OCI-LY7 (cell line): ENCODE results near the gene PRMT5. TPM values are rescaled to one million over a fixed set of nuclear protein-coding genes. Genes with fewer than 3 reads are reported as not detected.

ENCODE experiments used
- BruUV-seq: library from RNA; stranded (reverse); fragments of 400-500 nt; replicated peaks from 2 replicates; lab custom pipeline; 2021; lab: Mats Ljungman, UMichigan
- CTCF ChIA-PET: fragments of 300-600 bp; sonication (Branson Sonifier 250); formaldehyde crosslinking; loops from one replicate; lab custom pipeline; 2022; ENCODE audit warnings: antibody characterized with exemption; ENCODE audit not compliant: unreplicated experiment; lab: Charles Lee
- POLR2A ChIA-PET: fragments of 300-600 bp; sonication (Branson Sonifier 250); formaldehyde crosslinking; loops from one replicate; lab custom pipeline; 2022; ENCODE audit warnings: antibody characterized with exemption; lab: Charles Lee
- DNase-seq: peaks from one replicate; pipeline ENCODE4 v3.0.0-alpha.2; 2015; ENCODE audit warnings: low spot score
- H2AFZ ChIP-seq: fragments of 200-600 bp; sonication (generic), shearing (Covaris generic); 2 replicates; pipeline ENCODE4 v1.6.1; 2014; ENCODE audit warnings: mild to moderate bottlenecking, antibody characterized with exemption, low read length, moderate library complexity
- H3K27ac ChIP-seq: fragments of 200-600 bp; sonication (generic); 2 replicates; pipeline ENCODE4 v1.5.1; 2014; ENCODE audit warnings: mixed run types, low read depth, mild to moderate bottlenecking, moderate library complexity, low read length, inconsistent platforms; ENCODE audit not compliant: poor library complexity, severe bottlenecking
- H3K36me3 ChIP-seq: fragments of 200-600 bp; sonication (generic); 2 replicates; pipeline ENCODE4 v1.6.1; 2014; ENCODE audit warnings: mild to moderate bottlenecking, antibody characterized with exemption, low read length, moderate library complexity, mixed read lengths; ENCODE audit not compliant: insufficient read depth
- H3K4me1 ChIP-seq: fragments of 200-600 bp; sonication (generic); 2 replicates; pipeline ENCODE4 v1.5.1; 2014; ENCODE audit warnings: mild to moderate bottlenecking, low read length; ENCODE audit not compliant: insufficient read depth, poor library complexity, severe bottlenecking
- H3K4me2 ChIP-seq: fragments of 200-600 bp; sonication (generic); 2 replicates; pipeline ENCODE4 v1.6.1; 2014; ENCODE audit warnings: mild to moderate bottlenecking, low read length
- H3K4me3 ChIP-seq: fragments of 200-600 bp; sonication (generic); 2 replicates; pipeline ENCODE4 v1.5.1; 2014; ENCODE audit warnings: mild to moderate bottlenecking, low read depth, low read length; ENCODE audit not compliant: poor library complexity, severe bottlenecking
- H3K79me2 ChIP-seq: fragments of 200-600 bp; sonication (generic); 2 replicates; pipeline ENCODE4 v1.6.1; 2016; ENCODE audit warnings: low read depth, mild to moderate bottlenecking, low read length, moderate library complexity, mixed read lengths; ENCODE audit not compliant: insufficient read depth
- H3K9me2 ChIP-seq: fragments of 200-600 bp; sonication (generic); 2 replicates; pipeline ENCODE4 v1.6.1; 2016; ENCODE audit warnings: mild to moderate bottlenecking, low read length, mixed read lengths; ENCODE audit not compliant: insufficient read depth
- H3K9me3 ChIP-seq: fragments of 200-600 bp; sonication (generic); 2 replicates; pipeline ENCODE4 v1.6.1; 2014; ENCODE audit warnings: mild to moderate bottlenecking, mixed run types, low read length, mixed read lengths
- H4K20me1 ChIP-seq: fragments of 200-600 bp; sonication (generic); 2 replicates; pipeline ENCODE4 v1.6.1; 2014; ENCODE audit warnings: mild to moderate bottlenecking, antibody characterized with exemption, low read length, moderate library complexity, mixed read lengths; ENCODE audit not compliant: insufficient read depth
- CTCF ChIP-seq: fragments of 200-600 bp; sonication (generic); conservative IDR thresholded peaks from 2 replicates; pipeline ENCODE4 v1.5.1; 2014; ENCODE audit warnings: mild to moderate bottlenecking, antibody characterized with exemption, low read length, moderate library complexity, mixed read lengths
- EZH2phosphoT487 ChIP-seq: fragments of 200-600 bp; sonication (generic); IDR thresholded peaks from 2 replicates; pipeline ENCODE4 v1.6.1; 2018; ENCODE audit warnings: low read depth, borderline replicate concordance, mild to moderate bottlenecking, mixed run types, antibody characterized with exemption, low read length, moderate library complexity, mixed read lengths
- intact Hi-C: fragments of 100-400 bp; cut with micrococcal nuclease; formaldehyde crosslinking; loops from one replicate; pipeline ENCODE4 v1.10.0; 2022; ENCODE audit not compliant: unreplicated experiment
- total RNA-seq, 2 experiments: library from RNA; depleted of rRNA in 1 of 2; stranded (reverse); fragments of >200 nt in 1 of 2; shearing (Covaris generic) in 1 of 2; gene quantifications; 2 replicates each; pipeline ENCODE4 v1.2.3, GENCODE V29; 2014 to 2022

Gene PRMT5
- total RNA-seq, 2 experiments from 2014 or later, result 93.1 to 135 TPM

GRCh38 chr14:22901799-22902198 is 27.4 kb downstream of the PRMT5 start:
- ChIA-PET CTCF (no interaction called here), POLR2A (interaction anchor here (0.6 to 1.3 kb wide), 6 partner anchors 12 to 337 kb away, joined by 3 to 4 read pairs (median 3); no protein-coding TSS in a partner anchor)
- Histone ChIP-seq H3K36me3 (peaks cover 86% of the 10 kb centered on the region), H3K4me2 (no peak overlapping the region), H3K9me3 (no peaks in the 10 kb centered on the region), H3K27ac (no peak overlapping the region), H3K4me1 (peaks cover 10% of the 10 kb centered on the region), H3K4me3 (no peak overlapping the region), H3K9me2 (no peaks in the 10 kb centered on the region), H2AFZ (no peak overlapping the region), H3K79me2 (no peaks in the 10 kb centered on the region), H4K20me1 (no peaks in the 10 kb centered on the region)
- no peak for DNase-seq
- intact Hi-C loops, result loop anchor here (2.0 kb wide), 1 partner anchor 79 kb away; no protein-coding TSS in a partner anchor
- TF ChIP-seq CTCF (no peak), EZH2phosphoT487 (no peak)
- BruUV-seq, result no TSS peak

- Histone ChIP-seq H3K4me1 (peaks cover 10% of the 10 kb centered on the region), H3K36me3 (peaks cover 70% of the 10 kb centered on the region), H4K20me1 (no peaks in the 10 kb centered on the region), H3K27ac (peak overlapping the region; percentile 14), H3K9me3 (no peaks in the 10 kb centered on the region), H3K4me3 (no peak overlapping the region), H3K4me2 (peak overlapping the region; percentile 19; the same call in 1 of the 2 replicates), H3K9me2 (no peaks in the 10 kb centered on the region), H2AFZ (no peak overlapping the region), H3K79me2 (no peaks in the 10 kb centered on the region)
- TF ChIP-seq EZH2phosphoT487 (no peak), CTCF (peak; percentile 82)
- BruUV-seq, result no TSS peak
- intact Hi-C loops, result loop anchor here (1.0 to 2.0 kb wide), 4 partner anchors 12 to 77 kb away; no protein-coding TSS in a partner anchor
- DNase-seq, result peak; percentile 83
- CTCF ChIA-PET, result interaction anchor here (1.0 to 1.7 kb wide), 4 partner anchors 11 to 29 kb away, joined by 3 to 11 read pairs (median 4); partner anchors contain the start of gene LRP10
- POLR2A ChIA-PET, result interaction anchor here (0.7 to 2.5 kb wide), 7 partner anchors 10 to 98 kb away, joined by 3 to 16 read pairs (median 5); no protein-coding TSS in a partner anchor
These were observed 28.9 kb downstream of the PRMT5 start for GRCh38 chr14:22900081-22900799.
